Neuronal stem cell (in vitro differentiated cells): ENCODE measurements around the gene TCF7L2.

ENCODE experiments used
- DNase-seq: peaks from one replicate; pipeline ENCODE4 v3.0.0-alpha.2; 2013; ENCODE audit warnings: low spot score
- H2AFZ ChIP-seq: one replicate; pipeline ENCODE4 v1.6.1; 2013; ENCODE audit warnings: mild to moderate bottlenecking, low read length, inconsistent platforms
- H2AK5ac ChIP-seq: 2 replicates; pipeline ENCODE4 v1.6.1; 2013; ENCODE audit warnings: low read depth, mild to moderate bottlenecking, inconsistent platforms, low read length, moderate library complexity, mixed read lengths
- H2BK120ac ChIP-seq: 2 replicates; pipeline ENCODE4 v1.6.1; 2013; ENCODE audit warnings: low read depth, mild to moderate bottlenecking, inconsistent platforms, low read length, moderate library complexity, mixed read lengths
- H2BK12ac ChIP-seq: one replicate; pipeline ENCODE4 v1.6.1; 2013; ENCODE audit warnings: low read length, inconsistent platforms
- H2BK15ac ChIP-seq: 2 replicates; pipeline ENCODE4 v1.6.1; 2013; ENCODE audit warnings: mild to moderate bottlenecking, low read length, inconsistent platforms, mixed read lengths
- H2BK5ac ChIP-seq: one replicate; pipeline ENCODE4 v1.6.1; 2013; ENCODE audit warnings: inconsistent platforms, mild to moderate bottlenecking, low read length, moderate library complexity
- H3K14ac ChIP-seq: one replicate; pipeline ENCODE4 v1.6.1; 2013; ENCODE audit warnings: low read length, inconsistent platforms
- H3K18ac ChIP-seq: 2 replicates; pipeline ENCODE4 v1.6.1; 2013; ENCODE audit warnings: low read length, inconsistent platforms
- H3K23ac ChIP-seq: 2 replicates; pipeline ENCODE4 v1.6.1; 2013; ENCODE audit warnings: low read depth, mild to moderate bottlenecking, mixed read lengths, low read length, inconsistent platforms; ENCODE audit not compliant: poor library complexity
- H3K27ac ChIP-seq: replicated peaks from 3 replicates; pipeline ENCODE4 v1.5.1; 2013; ENCODE audit warnings: low read length, inconsistent platforms
- H3K27me3 ChIP-seq, 3 experiments: 2 replicates each; pipeline ENCODE4 v1.6.1; 2013; ENCODE audit warnings: low read length in 3 of 3, mild to moderate bottlenecking in 2 of 3, inconsistent platforms in 1 of 3, low read depth in 1 of 3, mixed read lengths in 1 of 3, moderate library complexity in 1 of 3; ENCODE audit not compliant: control insufficient read depth in 3 of 3, insufficient read depth in 3 of 3
- H3K36me3 ChIP-seq, 2 donors: replicated peaks in 1 of 2; 2 replicates each; pipeline ENCODE4 v1.6.1; 2013; ENCODE audit warnings: low read length in 2 of 2; ENCODE audit not compliant: control insufficient read depth in 2 of 2, insufficient read depth in 2 of 2
- H3K4ac ChIP-seq: 2 replicates; pipeline ENCODE4 v1.6.1; 2013; ENCODE audit warnings: inconsistent platforms, mild to moderate bottlenecking, low read length, moderate library complexity
- H3K4me1 ChIP-seq, 2 donors: 1 replicate in 1 of 2; 2 replicates in 1 of 2; pipeline ENCODE4 v1.6.1; 2013; ENCODE audit warnings: low read length in 2 of 2, low read depth in 1 of 2; ENCODE audit not compliant: control insufficient read depth in 2 of 2, insufficient read depth in 1 of 2
- H3K4me2 ChIP-seq: one replicate; pipeline ENCODE4 v1.6.1; 2013; ENCODE audit warnings: mild to moderate bottlenecking, low read length, inconsistent platforms; ENCODE audit not compliant: insufficient read depth, poor library complexity, severe bottlenecking
- H3K4me3 ChIP-seq, 2 donors: 2 replicates each; pipeline ENCODE4 v1.5.1; 2013; ENCODE audit warnings: low read length in 2 of 2, mild to moderate bottlenecking in 2 of 2, inconsistent platforms in 1 of 2, moderate library complexity in 1 of 2
- H3K79me1 ChIP-seq: one replicate; pipeline ENCODE4 v1.6.1; 2013; ENCODE audit warnings: low read depth, mild to moderate bottlenecking, inconsistent platforms, low read length, moderate library complexity
- H3K9ac ChIP-seq: one replicate; pipeline ENCODE4 v1.6.1; 2013; ENCODE audit warnings: mild to moderate bottlenecking, low read depth, low read length, inconsistent platforms; ENCODE audit not compliant: poor library complexity
- H3K9me3 ChIP-seq, 2 donors: replicated peaks in 1 of 2; 2 replicates each; pipeline versions ENCODE3 to v1.6.1; 2013; ENCODE audit warnings: low read length in 2 of 2, mild to moderate bottlenecking in 2 of 2, inconsistent platforms in 1 of 2, low read depth in 1 of 2, mixed read lengths in 1 of 2, moderate library complexity in 1 of 2; ENCODE audit not compliant: control insufficient read depth in 2 of 2, insufficient read depth in 1 of 2
- H4K8ac ChIP-seq: one replicate; pipeline ENCODE4 v1.6.1; 2013; ENCODE audit warnings: low read depth, mild to moderate bottlenecking, inconsistent platforms, low read length, moderate library complexity
- H4K91ac ChIP-seq: one replicate; pipeline ENCODE4 v1.6.1; 2013; ENCODE audit warnings: low read length, low read depth, mild to moderate bottlenecking, inconsistent platforms; ENCODE audit not compliant: poor library complexity
- WGBS, 2 donors: extraction: QIAGEN DNeasy Blood & Tissue Kit; methylation state at CpG; one replicate each; pipeline ENCODE4 v1.1.7; 2013; ENCODE audit warnings: missing lambda C conversion rate in 2 of 2, mixed read lengths in 1 of 2; ENCODE audit not compliant: insufficient read length in 2 of 2, insufficient replicate concordance in 1 of 2; ENCODE audit errors: extremely low coverage in 2 of 2; 5-methylcytosine and 5-hydroxymethylcytosine counted together

TCF7L2 gene

DNA sequence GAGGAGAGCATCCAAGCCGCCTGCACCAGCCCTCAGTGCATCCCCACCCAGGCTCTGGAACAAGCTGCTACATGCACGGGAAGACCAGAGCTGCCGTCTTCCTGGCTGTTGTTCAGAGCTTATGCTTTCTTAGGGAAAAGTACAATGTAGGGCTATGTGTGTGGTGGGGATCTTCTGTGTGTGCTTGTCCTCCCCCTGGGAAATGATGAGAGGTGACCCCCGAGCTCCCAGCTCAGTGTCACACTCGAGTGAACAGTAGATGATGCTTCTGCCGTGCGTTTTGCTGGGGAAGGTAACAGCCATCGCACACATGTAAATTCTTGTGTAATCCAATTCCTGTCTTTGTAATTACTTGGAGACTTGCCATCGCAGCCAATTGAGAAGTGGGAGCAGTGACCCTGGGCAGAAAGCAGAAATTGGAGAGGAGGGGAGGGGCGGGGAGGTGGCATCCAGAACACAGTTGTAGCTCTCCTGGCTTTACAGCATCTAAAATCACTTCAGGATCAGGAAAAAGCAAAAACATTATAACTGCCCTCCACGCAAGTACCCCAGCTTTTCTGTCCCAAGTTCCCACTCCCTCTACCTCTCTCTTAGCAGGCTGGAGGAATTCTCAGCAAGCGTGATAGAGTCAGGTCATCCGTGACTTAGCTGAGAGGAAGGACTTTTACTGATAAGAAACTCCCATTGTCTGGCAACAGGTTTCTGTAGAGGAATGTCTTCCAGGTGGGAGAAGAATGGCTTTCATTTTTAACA, 149.6 kb downstream of the TCF7L2 start:
- Histone ChIP-seq H3K27ac (peak overlapping the region; percentile 20), H3K23ac (no peak overlapping the region), H4K91ac (no peak overlapping the region), H2AFZ (no peak overlapping the region), H2BK12ac (no peak overlapping the region), H2BK15ac (no peak overlapping the region), H3K4ac (no peak overlapping the region), H2BK120ac (no peak overlapping the region), H3K9ac (no peak overlapping the region), H3K14ac (no peak overlapping the region), H3K36me3 (peaks cover 2 to 26% of the 10 kb centered on the region in 2 donors), H3K4me1 (peaks cover 14 to 22% of the 10 kb centered on the region in 2 donors), H3K9me3 (peaks cover 0 to 5% of the 10 kb centered on the region in 2 donors), H3K27me3 (no peaks in the 10 kb centered on the region), H3K79me1 (peaks cover 5% of the 10 kb centered on the region), H3K4me2 (peak overlapping the region; percentile 34), H3K18ac (peak overlapping the region; percentile 4), H4K8ac (no peak overlapping the region), H2AK5ac (no peak overlapping the region), H3K4me3 (no peak overlapping the region), H2BK5ac (no peak overlapping the region)
- no peak for DNase-seq
- WGBS, 2 donors: no CpG with 5 or more reads among the region's 13 CpGs

- peaks cover 0 to 5% of the 10 kb centered on the region in 2 donors for H3K9me3 ChIP-seq
- no peak for DNase-seq
- no peak overlapping the region for H3K14ac ChIP-seq
- no peak overlapping the region for H2BK15ac ChIP-seq
- H3K79me1 ChIP-seq: peaks cover 5% of the 10 kb centered on the region
- no peak overlapping the region for H2BK12ac ChIP-seq
- no peak overlapping the region for H3K4me2 ChIP-seq
- peaks cover 14 to 20% of the 10 kb centered on the region in 2 donors for H3K4me1 ChIP-seq
- no peak overlapping the region for H4K91ac ChIP-seq
- H2BK120ac ChIP-seq: no peak overlapping the region
- H3K27me3 ChIP-seq: no peaks in the 10 kb centered on the region
- no peak overlapping the region for H2AK5ac ChIP-seq
- H3K27ac ChIP-seq: no peak overlapping the region
- H3K4ac ChIP-seq: no peak overlapping the region
- no peak overlapping the region for H4K8ac ChIP-seq
- H2AFZ ChIP-seq: no peak overlapping the region
- H3K36me3 ChIP-seq: peaks cover 2 to 27% of the 10 kb centered on the region in 2 donors
- no CpG with 5 or more reads among the region's 7 CpGs for WGBS, 2 donors
- H3K9ac ChIP-seq: no peak overlapping the region
- no peak overlapping the region for H3K23ac ChIP-seq
- H3K4me3 ChIP-seq: no peak overlapping the region
- H2BK5ac ChIP-seq: no peak overlapping the region
- no peak overlapping the region for H3K18ac ChIP-seq
These were observed 150.2 kb downstream of the TCF7L2 start for GRCh38 chr10:113100281-113100680.

GRCh38 chr10:113103131-113103840, 153.2 kb downstream of the TCF7L2 start:
- H2AFZ ChIP-seq: no peak overlapping the region
- no peak overlapping the region for H3K23ac ChIP-seq
- H2BK5ac ChIP-seq: no peak overlapping the region
- peaks cover 14 to 18% of the 10 kb centered on the region in 2 donors for H3K4me1 ChIP-seq
- no peak overlapping the region for H2AK5ac ChIP-seq
- H3K27me3 ChIP-seq: no peaks in the 10 kb centered on the region
- H3K18ac ChIP-seq: no peak overlapping the region
- DNase-seq: no peak
- H2BK12ac ChIP-seq: no peak overlapping the region
- H3K9ac ChIP-seq: no peak overlapping the region
- WGBS, 2 donors: no CpG with 5 or more reads among the region's 8 CpGs
- no peak overlapping the region for H3K4me2 ChIP-seq
- H2BK120ac ChIP-seq: no peak overlapping the region
- peaks cover 0 to 10% of the 10 kb centered on the region in 2 donors for H3K9me3 ChIP-seq
- H3K14ac ChIP-seq: no peak overlapping the region
- H4K8ac ChIP-seq: no peak overlapping the region
- H4K91ac ChIP-seq: no peak overlapping the region
- no peak overlapping the region for H2BK15ac ChIP-seq
- H3K27ac ChIP-seq: no peak overlapping the region
- peaks cover 2 to 18% of the 10 kb centered on the region in 2 donors for H3K36me3 ChIP-seq
- no peak overlapping the region for H3K4ac ChIP-seq
- no peak overlapping the region for H3K4me3 ChIP-seq
- H3K79me1 ChIP-seq: no peaks in the 10 kb centered on the region

DNA sequence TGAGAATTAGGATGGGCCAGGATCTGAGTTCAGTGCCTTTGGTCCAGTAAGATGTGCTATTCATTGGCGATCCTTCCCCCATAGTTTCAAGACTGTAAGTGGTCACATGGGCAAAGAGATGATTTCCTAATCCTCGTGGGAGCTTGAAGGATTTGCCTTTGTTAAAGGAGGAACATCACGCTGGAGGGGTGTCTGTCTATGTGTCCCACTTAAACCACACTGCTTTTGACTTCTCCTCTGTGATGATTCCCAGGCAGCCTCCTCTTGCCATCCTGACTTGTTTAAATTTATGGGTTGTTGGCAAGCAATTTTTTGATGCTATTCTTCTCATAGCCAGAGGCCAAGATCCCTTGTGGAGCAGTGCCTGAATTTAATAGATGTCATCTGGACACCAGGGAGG, 154.0 kb downstream of the TCF7L2 start:
- Histone ChIP-seq H3K4ac (no peak overlapping the region), H2BK12ac (no peak overlapping the region), H3K23ac (no peak overlapping the region), H3K9me3 (peaks cover 0 to 10% of the 10 kb centered on the region in 2 donors), H3K27ac (no peak overlapping the region), H2BK120ac (no peak overlapping the region), H3K4me2 (no peak overlapping the region), H3K4me1 (peaks cover 16 to 21% of the 10 kb centered on the region in 2 donors), H3K14ac (no peak overlapping the region), H2BK5ac (no peak overlapping the region), H2AFZ (no peak overlapping the region), H3K27me3 (no peaks in the 10 kb centered on the region), H4K8ac (no peak overlapping the region), H3K4me3 (no peak overlapping the region), H4K91ac (no peak overlapping the region), H2AK5ac (no peak overlapping the region), H2BK15ac (no peak overlapping the region), H3K79me1 (peaks cover 1% of the 10 kb centered on the region), H3K36me3 (peaks cover 2 to 18% of the 10 kb centered on the region in 2 donors), H3K18ac (no peak overlapping the region), H3K9ac (no peak overlapping the region)
- no CpG with 5 or more reads among the region's 3 CpGs for WGBS, 2 donors
- no peak for DNase-seq
